ENCODE results near the gene ZNF724. TPM values are rescaled to one million over a fixed set of nuclear protein-coding genes. Genes with fewer than 3 reads are reported as not detected.

Gene ZNF724
- total RNA-seq, 1 donor from 2014 or later = 0.79 TPM

DNA sequence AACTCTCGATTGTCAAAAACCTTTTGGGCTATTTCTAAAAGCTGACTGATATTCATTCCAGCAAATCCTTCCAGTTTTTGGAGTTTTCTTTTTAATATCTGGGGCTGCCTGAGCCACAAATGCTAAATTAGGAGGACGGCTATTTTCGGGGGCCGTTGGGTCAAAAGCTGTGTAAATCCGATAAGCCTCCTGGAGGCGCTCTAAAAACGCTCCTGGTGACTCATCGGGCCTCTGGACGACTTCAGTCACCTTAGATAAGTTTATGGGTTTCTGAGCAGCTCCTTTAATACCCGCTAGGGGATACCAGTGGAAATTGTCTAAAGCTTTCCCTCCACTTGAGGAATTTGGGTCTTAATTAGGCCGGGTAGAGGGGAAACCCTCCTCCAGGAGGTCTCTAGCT is 66.9 kb downstream of the ZNF724 start:
- H3K4me3 ChIP-seq (ENCODE audit: low read depth, low read length) = no peak overlapping the region
- H3K36me3 ChIP-seq (ENCODE audit: control insufficient read depth, insufficient read depth, low read length) = no peaks in the 10 kb centered on the region
- TF ChIP-seq, protein P1, sequence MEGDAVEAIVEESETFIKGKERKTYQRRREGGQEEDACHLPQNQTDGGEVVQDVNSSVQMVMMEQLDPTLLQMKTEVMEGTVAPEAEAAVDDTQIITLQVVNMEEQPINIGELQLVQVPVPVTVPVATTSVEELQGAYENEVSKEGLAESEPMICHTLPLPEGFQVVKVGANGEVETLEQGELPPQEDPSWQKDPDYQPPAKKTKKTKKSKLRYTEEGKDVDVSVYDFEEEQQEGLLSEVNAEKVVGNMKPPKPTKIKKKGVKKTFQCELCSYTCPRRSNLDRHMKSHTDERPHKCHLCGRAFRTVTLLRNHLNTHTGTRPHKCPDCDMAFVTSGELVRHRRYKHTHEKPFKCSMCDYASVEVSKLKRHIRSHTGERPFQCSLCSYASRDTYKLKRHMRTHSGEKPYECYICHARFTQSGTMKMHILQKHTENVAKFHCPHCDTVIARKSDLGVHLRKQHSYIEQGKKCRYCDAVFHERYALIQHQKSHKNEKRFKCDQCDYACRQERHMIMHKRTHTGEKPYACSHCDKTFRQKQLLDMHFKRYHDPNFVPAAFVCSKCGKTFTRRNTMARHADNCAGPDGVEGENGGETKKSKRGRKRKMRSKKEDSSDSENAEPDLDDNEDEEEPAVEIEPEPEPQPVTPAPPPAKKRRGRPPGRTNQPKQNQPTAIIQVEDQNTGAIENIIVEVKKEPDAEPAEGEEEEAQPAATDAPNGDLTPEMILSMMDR (IDR thresholded peaks at IDR 0.05; ENCODE audit: insufficient read depth, low read length, severe bottlenecking) = no peak
- no peaks in the 10 kb centered on the region for H3K27me3 ChIP-seq (ENCODE audit: control insufficient read depth, insufficient read depth, low read length)
- no peak for DNase-seq (ENCODE audit: low read depth)
- no peak for FAIRE-seq

Other genes with a start within 250 kb of the ZNF724 start
- gene ZNF728, start 247.2 kb downstream of the ZNF724 start, total RNA-seq = not detected in 2 replicates
- under 0.01 and 0.13 TPM in 2 replicates for gene ZNF730, start 133.4 kb downstream of the ZNF724 start, total RNA-seq
- gene ZNF91, start 145.1 kb upstream of the ZNF724 start, total RNA-seq = 7.9 and 12.8 TPM in 2 replicates

Data from bronchial epithelial cell (primary cell).